Naive thymus-derived CD4-positive, alpha-beta T cell (primary cell): ENCODE results near the gene MUC21. TPM values are rescaled to one million over a fixed set of nuclear protein-coding genes. Genes with fewer than 3 reads are reported as not detected.

Experiments used
- ATAC-seq: fragments of 150-1000 bp; cut with Tn5 transposase; 2 replicates; pipeline ENCODE4 v1.10.0; 2021; ENCODE audit warnings: mild to moderate bottlenecking, moderate library complexity
- CTCF ChIA-PET: fragments of 350-600 bp; sonication (Branson Sonifier 250); formaldehyde crosslinking; loops from one replicate; lab custom pipeline; 2021; ENCODE audit warnings: antibody characterized with exemption; lab: Charles Lee
- POLR2A ChIA-PET: fragments of 350-600 bp; sonication (Branson Sonifier 250); formaldehyde crosslinking; loops from one replicate; lab custom pipeline; 2021; ENCODE audit warnings: antibody characterized with exemption, inconsistent platforms; lab: Charles Lee
- DNase-seq, 9 donors: peaks; one replicate each; pipeline versions ENCODE4 v3.0.0 to v3.0.0-alpha.2; 2020 to 2022; ENCODE audit warnings: mixed read lengths in 1 of 9
- H3K27ac ChIP-seq: one replicate; pipeline ENCODE4 v1.7.0; 2013; ENCODE audit warnings: mild to moderate bottlenecking, low read depth, low read length, moderate library complexity
- H3K27me3 ChIP-seq, 2 donors: one replicate each; pipeline ENCODE4 v1.7.0; 2013; ENCODE audit warnings: low read length in 2 of 2, mild to moderate bottlenecking in 2 of 2, moderate library complexity in 2 of 2; ENCODE audit not compliant: control insufficient read depth in 2 of 2, insufficient read depth in 2 of 2
- H3K36me3 ChIP-seq, 3 experiments: 1 replicate in 2 of 3; 2 replicates in 1 of 3; pipeline ENCODE4 v1.7.0; 2013; ENCODE audit warnings: low read length in 3 of 3, mild to moderate bottlenecking in 3 of 3, moderate library complexity in 1 of 3; ENCODE audit not compliant: insufficient read depth in 3 of 3, control insufficient read depth in 2 of 3
- H3K4me1 ChIP-seq, 2 donors: one replicate each; pipeline ENCODE4 v1.7.0; 2013; ENCODE audit warnings: low read length in 2 of 2, mild to moderate bottlenecking in 2 of 2, moderate library complexity in 1 of 2; ENCODE audit not compliant: control insufficient read depth in 2 of 2, insufficient read depth in 2 of 2
- H3K4me3 ChIP-seq: 2 replicates; pipeline ENCODE4 v1.7.0; 2013; ENCODE audit warnings: mild to moderate bottlenecking, low read length
- H3K9me3 ChIP-seq, 3 experiments: 1 replicate in 2 of 3; 2 replicates in 1 of 3; pipeline ENCODE4 v1.7.0; 2013; ENCODE audit warnings: low read length in 3 of 3; ENCODE audit not compliant: control insufficient read depth in 2 of 3
- H3K27ac Mint-ChIP-seq, 9 donors: one replicate each; pipeline ENCODE4 v1.8.0; 2020 to 2022; ENCODE audit warnings: mixed read lengths in 9 of 9, mild to moderate bottlenecking in 8 of 9, moderate library complexity in 5 of 9, inconsistent platforms in 2 of 9
- H3K27me3 Mint-ChIP-seq, 5 donors: one replicate each; pipeline ENCODE4 v1.8.0; 2021 to 2022; ENCODE audit warnings: mixed read lengths in 5 of 5, mild to moderate bottlenecking in 1 of 5
- H3K36me3 Mint-ChIP-seq, 5 donors: one replicate each; pipeline ENCODE4 v1.8.0; 2020 to 2022; ENCODE audit warnings: mixed read lengths in 5 of 5, mild to moderate bottlenecking in 3 of 5, inconsistent platforms in 1 of 5
- H3K4me1 Mint-ChIP-seq, 7 donors: one replicate each; pipeline ENCODE4 v1.8.0; 2020 to 2022; ENCODE audit warnings: mixed read lengths in 7 of 7, mild to moderate bottlenecking in 3 of 7, inconsistent platforms in 1 of 7
- H3K4me3 Mint-ChIP-seq, 10 donors: one replicate each; pipeline ENCODE4 v1.8.0; 2020 to 2022; ENCODE audit warnings: mild to moderate bottlenecking in 10 of 10, mixed read lengths in 10 of 10, moderate library complexity in 6 of 10, inconsistent platforms in 2 of 10
- H3K9me3 Mint-ChIP-seq, 11 donors: one replicate each; pipeline ENCODE4 v1.8.0; 2020 to 2022; ENCODE audit warnings: mixed read lengths in 11 of 11, mild to moderate bottlenecking in 4 of 11, inconsistent platforms in 1 of 11, moderate library complexity in 1 of 11
- intact Hi-C, 2 donors: fragments of 100-400 bp; cut with micrococcal nuclease; formaldehyde crosslinking; loops; one replicate each; pipeline ENCODE4 v1.15.1; 2023
- polyA plus RNA-seq, 2 donors: library from polyadenylated mRNA; unstranded; fragments of 300-500 nt; fragmentation: Illumina TruSeq; gene quantifications; one replicate each; pipeline ENCODE4 v1.2.3, GENCODE V29; 2021
- total RNA-seq, 6 experiments: library from RNA in 5 of 6; stranded (reverse) in 5 of 6; gene quantifications; 1 replicate in 5 of 6; 2 replicates in 1 of 6; pipeline ENCODE4 v1.2.3 and lab custom pipeline; 2021 to 2026

Gene MUC21
- total and polyA plus RNA-seq, 7 experiments from 2014 or later = not detected

GRCh38 chr6:31001281-31001888, 17.9 kb downstream of the MUC21 start:
- peak overlapping the region in 4 of 10 donors; percentile 10 to 51 (median 46) for H3K4me3 Mint-ChIP-seq
- peak overlapping the region in 2 of 9 donors; percentile 7 to 64 for H3K27ac Mint-ChIP-seq
- no peaks in the 10 kb centered on the region for H3K36me3 Mint-ChIP-seq
- DNase-seq (no peak), ATAC-seq (no peak)
- Histone ChIP-seq H3K4me3 (no peak overlapping the region), H3K27me3 (no peaks in the 10 kb centered on the region), H3K36me3 (no peaks in the 10 kb centered on the region), H3K9me3 (no peaks in the 10 kb centered on the region), H3K27ac (no peak overlapping the region), H3K4me1 (no peaks in the 10 kb centered on the region)
- peaks cover 0 to 12% (median 2%) of the 10 kb centered on the region in 5 donors for H3K27me3 Mint-ChIP-seq
- peaks cover 0 to 15% (median 4%) of the 10 kb centered on the region in 7 donors for H3K4me1 Mint-ChIP-seq
- no peaks in the 10 kb centered on the region for H3K9me3 Mint-ChIP-seq
- ChIA-PET POLR2A (interaction anchor here (1.1 kb wide), 1 partner anchor 11 kb away, joined by 5 read pairs; no protein-coding TSS in a partner anchor), CTCF (no interaction called here)
- intact Hi-C loops = no loop called here

- H3K36me3 Mint-ChIP-seq = no peaks in the 10 kb centered on the region
- peaks cover 0 to 19% (median 5%) of the 10 kb centered on the region in 5 donors for H3K27me3 Mint-ChIP-seq
- peak overlapping the region in 2 of 10 donors; percentile 45 to 51 for H3K4me3 Mint-ChIP-seq
- H3K27me3 ChIP-seq = no peaks in the 10 kb centered on the region
- H3K27ac Mint-ChIP-seq = no peak overlapping the region
- H3K4me1 Mint-ChIP-seq = peaks cover 0 to 15% (median 4%) of the 10 kb centered on the region in 7 donors
- H3K9me3 Mint-ChIP-seq = no peaks in the 10 kb centered on the region
- no peak for DNase-seq
- intact Hi-C loops = no loop called here
- ATAC-seq = no peak
- no peaks in the 10 kb centered on the region for H3K9me3 ChIP-seq
- H3K4me3 ChIP-seq = no peak overlapping the region
- CTCF ChIA-PET = no interaction called here
- H3K27ac ChIP-seq = no peak overlapping the region
- no peaks in the 10 kb centered on the region for H3K36me3 ChIP-seq
- POLR2A ChIA-PET = interaction anchor here (1.0 kb wide), 1 partner anchor 47 kb away, joined by 5 read pairs; no protein-coding TSS in a partner anchor
- H3K4me1 ChIP-seq = no peaks in the 10 kb centered on the region
Observed at GRCh38 chr6:31002471-31002870, 19.0 kb downstream of the MUC21 start.

- Mint-ChIP-seq H3K27ac (no peak overlapping the region), H3K4me1 (peaks cover 0 to 15% (median 4%) of the 10 kb centered on the region in 7 donors), H3K4me3 (no peak overlapping the region), H3K36me3 (no peaks in the 10 kb centered on the region), H3K27me3 (peaks cover 0 to 28% (median 10%) of the 10 kb centered on the region in 5 donors), H3K9me3 (no peaks in the 10 kb centered on the region)
- ChIA-PET CTCF (interaction anchor here (1.4 kb wide), 1 partner anchor 110 kb away, joined by 5 read pairs; the partner anchor contains the start of gene PSORS1C1), POLR2A (no interaction called here)
- Histone ChIP-seq H3K4me3 (no peak overlapping the region), H3K27me3 (no peaks in the 10 kb centered on the region), H3K4me1 (no peaks in the 10 kb centered on the region), H3K36me3 (no peaks in the 10 kb centered on the region), H3K9me3 (no peaks in the 10 kb centered on the region), H3K27ac (no peak overlapping the region)
- ATAC-seq (no peak), DNase-seq (no peak)
- intact Hi-C loops = no loop called here
Observed at GRCh38 chr6:31004794-31005193, 21.3 kb downstream of the MUC21 start.

- POLR2A ChIA-PET = interaction anchor here (0.6 to 0.7 kb wide), 2 partner anchors 19 to 545 kb away, joined by 4 to 7 read pairs; no protein-coding TSS in a partner anchor
- no peaks in the 10 kb centered on the region for H3K36me3 Mint-ChIP-seq
- no peaks in the 10 kb centered on the region for H3K4me1 ChIP-seq
Observed at GRCh38 chr6:31005249-31006020, 21.9 kb downstream of the MUC21 start.

GRCh38 chr6:31007694-31008093, 24.2 kb downstream of the MUC21 start:
- peaks cover 8 to 25% (median 15%) of the 10 kb centered on the region in 5 donors for H3K27me3 Mint-ChIP-seq
- DNase-seq (no peak), ATAC-seq (no peak)
- ChIA-PET CTCF (no interaction called here), POLR2A (interaction anchor here (0.5 kb wide), 2 partner anchors 43 to 270 kb away, joined by 3 read pairs; no protein-coding TSS in a partner anchor)
- Histone ChIP-seq H3K4me3 (no peak overlapping the region), H3K27ac (no peak overlapping the region), H3K36me3 (no peaks in the 10 kb centered on the region), H3K27me3 (no peaks in the 10 kb centered on the region), H3K9me3 (no peaks in the 10 kb centered on the region), H3K4me1 (no peaks in the 10 kb centered on the region)
- H3K9me3 Mint-ChIP-seq = no peaks in the 10 kb centered on the region
- peaks cover 0 to 3% (median 0%) of the 10 kb centered on the region in 5 donors for H3K36me3 Mint-ChIP-seq
- H3K4me3 Mint-ChIP-seq = no peak overlapping the region
- no peak overlapping the region for H3K27ac Mint-ChIP-seq
- intact Hi-C loops = no loop called here
- peaks cover 0 to 8% (median 2%) of the 10 kb centered on the region in 7 donors for H3K4me1 Mint-ChIP-seq

More at GRCh38 chr6:31005249-31006020, 21.9 kb downstream of the MUC21 start:
- Mint-ChIP-seq H3K4me3 (no peak overlapping the region), H3K4me1 (peaks cover 0 to 15% (median 4%) of the 10 kb centered on the region in 7 donors), H3K27me3 (peaks cover 0 to 28% (median 10%) of the 10 kb centered on the region in 5 donors), H3K27ac (no peak overlapping the region), H3K9me3 (no peaks in the 10 kb centered on the region)
- Histone ChIP-seq H3K27me3 (no peaks in the 10 kb centered on the region), H3K36me3 (no peaks in the 10 kb centered on the region), H3K9me3 (no peaks in the 10 kb centered on the region), H3K27ac (no peak overlapping the region), H3K4me3 (no peak overlapping the region)
- DNase-seq = no peak
- no peak for ATAC-seq
- CTCF ChIA-PET = no interaction called here
- intact Hi-C loops = no loop called here

GRCh38 chr6:31008165-31008564, 24.6 kb downstream of the MUC21 start:
- peaks cover 0 to 3% (median 0%) of the 10 kb centered on the region in 5 donors for H3K36me3 Mint-ChIP-seq
- no peaks in the 10 kb centered on the region for H3K27me3 ChIP-seq
- H3K36me3 ChIP-seq = no peaks in the 10 kb centered on the region
- ATAC-seq (no peak), DNase-seq (no peak)
- ChIA-PET CTCF (no interaction called here), POLR2A (interaction anchor here (0.5 to 0.7 kb wide), 2 partner anchors 20 to 42 kb away, joined by 3 read pairs; no protein-coding TSS in a partner anchor)
- no peaks in the 10 kb centered on the region for H3K4me1 ChIP-seq
- intact Hi-C loops = no loop called here
- H3K4me3 Mint-ChIP-seq = no peak overlapping the region
- H3K4me3 ChIP-seq = no peak overlapping the region
- no peak overlapping the region for H3K27ac ChIP-seq
- H3K4me1 Mint-ChIP-seq = peaks cover 0 to 8% (median 2%) of the 10 kb centered on the region in 7 donors
- H3K9me3 Mint-ChIP-seq = no peaks in the 10 kb centered on the region
- H3K9me3 ChIP-seq = no peaks in the 10 kb centered on the region
- peaks cover 8 to 25% (median 15%) of the 10 kb centered on the region in 5 donors for H3K27me3 Mint-ChIP-seq
- no peak overlapping the region for H3K27ac Mint-ChIP-seq
